H1 (cell line): ENCODE measurements around the gene FBN3. TPM values are rescaled to one million over a fixed set of nuclear protein-coding genes. Genes with fewer than 3 reads are reported as not detected.

Experiments
- ASH2L ChIP-seq: fragments of 200-600, 300-600 bp; sonication (generic); IDR thresholded peaks from one replicate; pipeline ENCODE4 v1.7.1; 2017; ENCODE audit warnings: low read length
- BRCA1 ChIP-seq: IDR thresholded peaks from 2 replicates; pipeline ENCODE4 v1.6.1; 2012; ENCODE audit warnings: low read depth, low read length, improper control_type of control experiment
- CHD1 ChIP-seq: IDR thresholded peaks from 2 replicates; pipeline ENCODE4 v1.6.1; 2012; ENCODE audit warnings: low read depth, low read length, improper control_type of control experiment
- NANOG ChIP-seq: IDR thresholded peaks from 2 replicates; pipeline ENCODE4 v1.6.1; 2011; ENCODE audit warnings: low read length, low read depth, mild to moderate bottlenecking, inconsistent platforms; ENCODE audit not compliant: insufficient read depth, poor library complexity, severe bottlenecking
- RAD21 ChIP-seq, 2 experiments: IDR thresholded peaks in 1 of 2; conservative IDR thresholded peaks in 1 of 2; 2 replicates each; pipeline ENCODE4 v1.6.1; 2011; ENCODE audit warnings: low read depth in 2 of 2, low read length in 2 of 2, improper control_type of control experiment in 1 of 2, inconsistent platforms in 1 of 2, mild to moderate bottlenecking in 1 of 2, moderate library complexity in 1 of 2
- RNF2 ChIP-seq: fragments of 200-900, 300-1000 bp; sonication (generic); IDR thresholded peaks from 2 replicates; pipeline ENCODE4 v1.7.1; 2016; ENCODE audit warnings: borderline replicate concordance, low read depth, mild to moderate bottlenecking, antibody characterized with exemption, low read length; ENCODE audit not compliant: poor library complexity, severe bottlenecking; ENCODE audit errors: missing control alignments
- SAP30 ChIP-seq: fragments of 300-600 bp; sonication (generic); IDR thresholded peaks from 2 replicates; pipeline ENCODE4 v1.7.1; 2012; ENCODE audit warnings: low read length, moderate library complexity, mild to moderate bottlenecking, inconsistent platforms; ENCODE audit not compliant: insufficient read depth, insufficient replicate concordance
- polyA plus RNA-seq, 7 experiments: library from polyadenylated mRNA; depleted of rRNA in 3 of 7; stranded (reverse) in 5 of 7; unstranded in 2 of 7; fragments of >200 nt in 5 of 7; fragments of 200-250 nt in 2 of 7; gene quantifications; 1 replicate in 5 of 7; 2 replicates in 1 of 7; 4 replicates in 1 of 7; pipeline versions ENCODE4 v1.2.1 to v1.2.3, GENCODE V29; 2011 to 2013; ENCODE audit warnings: missing spikeins in 2 of 7, mixed read lengths in 2 of 7
- total RNA-seq: library from RNA; stranded (reverse); fragmentation: NEBNext Ultra II Directional; extraction: Animal tissue kit (Norgen Biotek cat#: 25700); gene quantifications from 2 replicates; pipeline ENCODE4 v1.2.1, GENCODE V29; 2021

Gene FBN3
- total and polyA plus RNA-seq, 2 of the 8 experiments (the other 6 are each of a cell fraction or from before 2014, with no cell fraction given) = 37.1 to 38.7 TPM

- TF ChIP-seq BRCA1 (no peak), RAD21 (IDR thresholded peaks at IDR 0.05 in 1 of 2, conservative IDR thresholded peaks at IDR 0.05 in 1 of 2; ENCODE audit: low read depth in 2 of 2, low read length in 2 of 2) (no peak), ASH2L (no peak), RNF2 (no peak), NANOG (no peak), SAP30 (no peak), CHD1 (no peak)
Observed at GRCh38 chr19:8137425-8137824, 12.0 kb downstream of the FBN3 start (continued).
